Uterus (tissue), 2 donors: ENCODE results near the gene STMN1.

Experiments used
- POLR2A ChIP-seq, 2 donors: fragments of 450-650 bp; IDR thresholded peaks; one replicate each; pipeline ENCODE4 v1.6.1; 2016; ENCODE audit warnings: antibody characterized with exemption in 2 of 2, mild to moderate bottlenecking in 1 of 2, moderate library complexity in 1 of 2
- TF ChIP-seq, protein P1 (sequence below), 4 experiments: fragments of 200-600 bp in 2 of 4; fragments of 450-650 bp in 2 of 4; sonication (generic) in 2 of 4; IDR thresholded peaks; one replicate each; pipeline ENCODE4 v1.5.1; 2016 to 2019; ENCODE audit warnings: antibody characterized with exemption in 4 of 4, mild to moderate bottlenecking in 2 of 4, moderate library complexity in 1 of 4

DNA sequence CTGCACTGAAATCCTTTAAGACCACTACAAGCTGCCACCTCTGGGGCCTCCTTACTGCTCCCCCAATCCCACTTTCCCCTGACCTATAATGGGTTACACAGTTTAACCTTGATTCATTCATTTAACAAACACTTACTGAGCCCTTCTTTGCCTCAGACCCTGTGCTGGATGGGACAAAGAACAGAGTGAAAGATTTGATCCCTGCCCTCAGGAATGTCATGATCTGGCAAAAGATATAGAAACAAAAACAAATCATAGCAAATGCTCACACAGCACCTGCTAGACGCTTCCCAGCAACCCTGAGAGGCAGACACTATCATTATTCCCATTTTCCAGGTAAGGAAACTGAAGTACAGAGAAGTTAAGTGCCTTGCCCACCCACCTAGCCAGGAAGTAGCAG, 39.9 kb downstream of the STMN1 start:
- TF ChIP-seq, protein P1, sequence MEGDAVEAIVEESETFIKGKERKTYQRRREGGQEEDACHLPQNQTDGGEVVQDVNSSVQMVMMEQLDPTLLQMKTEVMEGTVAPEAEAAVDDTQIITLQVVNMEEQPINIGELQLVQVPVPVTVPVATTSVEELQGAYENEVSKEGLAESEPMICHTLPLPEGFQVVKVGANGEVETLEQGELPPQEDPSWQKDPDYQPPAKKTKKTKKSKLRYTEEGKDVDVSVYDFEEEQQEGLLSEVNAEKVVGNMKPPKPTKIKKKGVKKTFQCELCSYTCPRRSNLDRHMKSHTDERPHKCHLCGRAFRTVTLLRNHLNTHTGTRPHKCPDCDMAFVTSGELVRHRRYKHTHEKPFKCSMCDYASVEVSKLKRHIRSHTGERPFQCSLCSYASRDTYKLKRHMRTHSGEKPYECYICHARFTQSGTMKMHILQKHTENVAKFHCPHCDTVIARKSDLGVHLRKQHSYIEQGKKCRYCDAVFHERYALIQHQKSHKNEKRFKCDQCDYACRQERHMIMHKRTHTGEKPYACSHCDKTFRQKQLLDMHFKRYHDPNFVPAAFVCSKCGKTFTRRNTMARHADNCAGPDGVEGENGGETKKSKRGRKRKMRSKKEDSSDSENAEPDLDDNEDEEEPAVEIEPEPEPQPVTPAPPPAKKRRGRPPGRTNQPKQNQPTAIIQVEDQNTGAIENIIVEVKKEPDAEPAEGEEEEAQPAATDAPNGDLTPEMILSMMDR (IDR thresholded peaks at IDR 0.05), result no peak
- TF ChIP-seq POLR2A (IDR thresholded peaks at IDR 0.05), result no peak
